Adrenal gland (tissue), 12 donors: ENCODE measurements around the gene CAMK2D. TPM values are rescaled to one million over a fixed set of nuclear protein-coding genes. Genes with fewer than 3 reads are reported as not detected.

Source experiments
- DNase-seq, 7 donors: peaks; one replicate each; pipeline ENCODE4 v3.0.0-alpha.2; 2019 to 2020
- H3K27ac ChIP-seq, 5 donors: fragments of 200-600 bp; sonication (generic) in 4 of 5; 1 replicate in 3 of 5; 2 replicates in 2 of 5; pipeline versions ENCODE4 v1.5.1 to v1.8.0; 2016 to 2020; ENCODE audit warnings: mild to moderate bottlenecking in 1 of 5
- H3K27me3 ChIP-seq: fragments of 200-600 bp; 2 replicates; pipeline ENCODE4 v1.8.0; 2021
- H3K36me3 ChIP-seq, 2 donors: fragments of 200-600 bp; replicated peaks in 1 of 2; 1 replicate in 1 of 2; 2 replicates in 1 of 2; pipeline versions ENCODE4 v1.5.1 to v1.8.0; 2018 to 2022
- H3K4me1 ChIP-seq, 2 donors: fragments of 200-600 bp; replicated peaks in 1 of 2; 1 replicate in 1 of 2; 2 replicates in 1 of 2; pipeline versions ENCODE4 v1.5.1 to v1.8.0; 2018 to 2021
- H3K4me3 ChIP-seq, 4 donors: fragments of 200-600 bp; sonication (generic) in 3 of 4; one replicate each; pipeline ENCODE4 v1.5.1; 2016 to 2018
- H3K9me3 ChIP-seq, 3 donors: fragments of 200-600 bp; sonication (generic) in 1 of 3; replicated peaks in 1 of 3; 1 replicate in 2 of 3; 2 replicates in 1 of 3; pipeline versions ENCODE4 v1.5.1 to v1.8.0; 2016 to 2021
- POLR2A ChIP-seq, 2 donors: fragments of 450-650 bp; IDR thresholded peaks; one replicate each; pipeline ENCODE4 v1.6.1; 2017; ENCODE audit warnings: antibody characterized with exemption in 2 of 2, mild to moderate bottlenecking in 2 of 2, moderate library complexity in 1 of 2
- WGBS, 4 donors: extraction: QIAGEN DNeasy Blood & Tissue Kit in 2 of 4; methylation state at CpG; one replicate each; pipeline versions ENCODE4 v1.1.5 to v1.1.7; 2013 to 2017; 5-methylcytosine and 5-hydroxymethylcytosine counted together
- intact Hi-C, 2 donors: fragments of 100-400 bp; cut with DNase I; formaldehyde crosslinking; loops; one replicate each; pipeline versions ENCODE4 v1.14.1 to v1.15.0; 2022 to 2023
- polyA plus RNA-seq, 3 donors: library from polyadenylated mRNA; stranded (reverse); fragments of 200-250 nt in 2 of 3; fragments of 350-450 nt in 1 of 3; fragmentation: Illumina TruSeq in 1 of 3; extraction: RNeasy Lipid Tissue Mini Kit (QIAGEN cat#74804) in 1 of 3; gene quantifications; one replicate each; pipeline ENCODE4 v1.2.3, GENCODE V29; 2013 to 2014
- total RNA-seq, 9 donors: library from RNA; depleted of rRNA in 4 of 9; stranded (reverse); fragments of >200 nt in 4 of 9; fragments of 120-200 nt in 1 of 9; fragmentation: NEBNext Ultra II Directional in 1 of 9; extraction: Animal tissue kit (Norgen Biotek cat#: 25700) in 1 of 9; gene quantifications; one replicate each; pipeline versions ENCODE4 v1.1.0 to v1.2.4, GENCODE V29; 2013 to 2023
- TF ChIP-seq, protein P1 (sequence below), 6 experiments: fragments of 450-650 bp in 4 of 6; fragments of 200-600 bp in 2 of 6; sonication (generic) in 1 of 6; IDR thresholded peaks; 1 replicate in 5 of 6; 2 replicates in 1 of 6; pipeline versions ENCODE4 v1.5.1 to v1.8.0; 2016 to 2021; ENCODE audit warnings: antibody characterized with exemption in 6 of 6, mild to moderate bottlenecking in 2 of 6, moderate library complexity in 1 of 6
- donor health status: healthy with polysubstance abuse.
- donor health status: Bipolar disorder and iron deficiency.
- donor health status: DM: yes; HTN: yes; CAD: no.
- donor health status: DM: no; HTN: no; CAD: no.
- donor health status: DM: no; HTN: no; CAD: no.
- donor health status: DM: yes; HTN: yes; CAD: no.

The CAMK2D gene
- total and polyA plus RNA-seq, 12 donors: 7.6 to 83.9 (median 33.6) TPM

GRCh38 chr4:113410686-113411085, 350.9 kb downstream of the CAMK2D start:
- intact Hi-C loops: no loop called here
- Histone ChIP-seq H3K36me3 (no peaks in the 10 kb centered on the region), H3K9me3 (no peaks in the 10 kb centered on the region), H3K27me3 (no peaks in the 10 kb centered on the region), H3K4me1 (no peaks in the 10 kb centered on the region), H3K4me3 (no peak overlapping the region), H3K27ac (no peak overlapping the region)
- no peak for DNase-seq
- no peak for TF ChIP-seq POLR2A (IDR thresholded peaks at IDR 0.05)
- TF ChIP-seq, protein P1, sequence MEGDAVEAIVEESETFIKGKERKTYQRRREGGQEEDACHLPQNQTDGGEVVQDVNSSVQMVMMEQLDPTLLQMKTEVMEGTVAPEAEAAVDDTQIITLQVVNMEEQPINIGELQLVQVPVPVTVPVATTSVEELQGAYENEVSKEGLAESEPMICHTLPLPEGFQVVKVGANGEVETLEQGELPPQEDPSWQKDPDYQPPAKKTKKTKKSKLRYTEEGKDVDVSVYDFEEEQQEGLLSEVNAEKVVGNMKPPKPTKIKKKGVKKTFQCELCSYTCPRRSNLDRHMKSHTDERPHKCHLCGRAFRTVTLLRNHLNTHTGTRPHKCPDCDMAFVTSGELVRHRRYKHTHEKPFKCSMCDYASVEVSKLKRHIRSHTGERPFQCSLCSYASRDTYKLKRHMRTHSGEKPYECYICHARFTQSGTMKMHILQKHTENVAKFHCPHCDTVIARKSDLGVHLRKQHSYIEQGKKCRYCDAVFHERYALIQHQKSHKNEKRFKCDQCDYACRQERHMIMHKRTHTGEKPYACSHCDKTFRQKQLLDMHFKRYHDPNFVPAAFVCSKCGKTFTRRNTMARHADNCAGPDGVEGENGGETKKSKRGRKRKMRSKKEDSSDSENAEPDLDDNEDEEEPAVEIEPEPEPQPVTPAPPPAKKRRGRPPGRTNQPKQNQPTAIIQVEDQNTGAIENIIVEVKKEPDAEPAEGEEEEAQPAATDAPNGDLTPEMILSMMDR (IDR thresholded peaks at IDR 0.05): no peak

GRCh38 chr4:113409181-113409580, 352.4 kb downstream of the CAMK2D start:
- Histone ChIP-seq H3K36me3 (no peaks in the 10 kb centered on the region), H3K4me3 (no peak overlapping the region), H3K9me3 (no peaks in the 10 kb centered on the region), H3K4me1 (no peaks in the 10 kb centered on the region), H3K27me3 (no peaks in the 10 kb centered on the region), H3K27ac (no peak overlapping the region)
- 49 to 71% (median 56%) methylated on average over 4 of the region's 4 CpGs for WGBS, 4 donors
- no peak for DNase-seq
- intact Hi-C loops: no loop called here
- TF ChIP-seq POLR2A (IDR thresholded peaks at IDR 0.05): no peak
- TF ChIP-seq, protein P1 (IDR thresholded peaks at IDR 0.05): no peak

DNA sequence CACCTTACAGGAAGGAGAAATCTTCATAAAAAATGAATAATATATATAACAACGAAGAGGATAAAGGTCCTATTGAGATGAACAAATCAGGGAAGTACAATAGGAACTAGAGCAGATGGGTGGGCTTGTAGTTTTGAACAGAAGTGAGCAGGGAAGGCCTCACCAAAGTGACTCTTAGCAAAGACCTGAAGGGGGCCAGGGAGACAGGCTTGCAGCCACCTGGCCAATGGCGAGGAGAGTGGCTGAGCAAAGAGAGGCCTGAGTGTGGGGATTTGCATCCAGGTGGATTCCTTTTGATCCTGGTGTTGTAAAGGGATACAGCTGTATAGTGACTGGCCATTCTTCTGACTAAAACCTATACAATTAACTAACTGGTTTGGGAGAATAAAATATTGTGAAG, 354.1 kb downstream of the CAMK2D start:
- H3K27me3 ChIP-seq: no peaks in the 10 kb centered on the region
- no peak overlapping the region for H3K27ac ChIP-seq
- TF ChIP-seq, protein P1 (IDR thresholded peaks at IDR 0.05): no peak
- TF ChIP-seq POLR2A (IDR thresholded peaks at IDR 0.05): no peak
- DNase-seq: no peak
- no peaks in the 10 kb centered on the region for H3K36me3 ChIP-seq
- intact Hi-C loops: no loop called here
- H3K4me1 ChIP-seq: no peaks in the 10 kb centered on the region
- no peaks in the 10 kb centered on the region for H3K9me3 ChIP-seq
- H3K4me3 ChIP-seq: no peak overlapping the region
- 78 to 88% (median 88%) methylated on average over 2 of the region's 2 CpGs for WGBS, 4 donors

GRCh38 chr4:113406723-113407016, 354.9 kb downstream of the CAMK2D start:
- Histone ChIP-seq H3K9me3 (no peaks in the 10 kb centered on the region), H3K36me3 (no peaks in the 10 kb centered on the region), H3K4me1 (no peaks in the 10 kb centered on the region), H3K27me3 (no peaks in the 10 kb centered on the region), H3K27ac (no peak overlapping the region), H3K4me3 (no peak overlapping the region)
- intact Hi-C loops: no loop called here
- TF ChIP-seq, protein P1 (IDR thresholded peaks at IDR 0.05): no peak
- TF ChIP-seq POLR2A (IDR thresholded peaks at IDR 0.05): no peak
- 80 to 89% (median 85%) methylated on average over 7 of the region's 7 CpGs for WGBS, 4 donors
- no peak for DNase-seq
